ENCODE measurements around the gene GCK. TPM values are rescaled to one million over a fixed set of nuclear protein-coding genes. Genes with fewer than 3 reads are reported as not detected.

The GCK gene
- total RNA-seq, 4 donors from 2014 or later: not detected

DNA sequence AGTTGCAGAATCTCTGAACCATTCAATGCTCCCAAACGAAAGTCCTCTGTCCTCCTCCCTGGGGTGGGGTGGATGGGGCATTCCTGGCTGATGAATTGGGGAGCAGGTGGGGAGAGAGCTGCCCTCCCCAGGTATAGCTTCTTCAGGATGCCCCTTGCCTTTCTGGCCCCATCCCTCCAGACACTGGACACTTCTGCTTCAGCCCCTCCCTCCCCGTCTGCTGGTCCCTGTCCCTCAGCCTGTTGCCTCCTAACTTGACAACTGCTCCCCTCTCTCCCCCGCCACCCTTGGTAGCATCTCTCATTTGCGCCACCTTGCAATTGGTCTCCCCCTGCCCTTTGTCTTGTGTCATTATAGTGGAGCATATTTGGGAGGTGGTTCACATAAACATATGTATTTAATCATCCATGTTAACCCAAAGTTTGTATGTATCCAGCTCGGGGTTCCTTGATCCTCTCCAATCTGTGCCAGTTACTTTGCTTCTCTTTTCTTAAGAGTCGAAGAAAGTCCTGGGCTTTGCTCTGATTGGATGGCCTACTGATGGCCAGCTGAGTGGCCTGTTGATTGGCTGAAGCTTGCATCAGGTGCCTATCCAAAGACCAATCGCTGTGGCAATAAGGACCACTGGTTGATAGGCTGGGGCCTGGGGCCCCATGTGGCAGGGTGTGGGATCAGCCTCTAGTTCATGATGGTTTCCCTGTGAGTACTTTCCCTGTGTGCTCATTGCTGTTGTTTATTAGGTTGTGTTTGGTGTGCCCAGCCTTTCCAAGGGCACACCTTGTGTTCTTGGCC, 4.0 kb upstream of the GCK start:
- no peaks in the 10 kb centered on the region for H3K27me3 ChIP-seq
- no peak overlapping the region for H3K4me3 ChIP-seq
- no peaks in the 10 kb centered on the region for H3K36me3 ChIP-seq
- DNase-seq: no peak
- H3K27ac ChIP-seq: no peak overlapping the region
- no peaks in the 10 kb centered on the region for H3K9me3 ChIP-seq
- TF ChIP-seq POLR2A (IDR thresholded peaks at IDR 0.05): no peak
- TF ChIP-seq, protein P1, sequence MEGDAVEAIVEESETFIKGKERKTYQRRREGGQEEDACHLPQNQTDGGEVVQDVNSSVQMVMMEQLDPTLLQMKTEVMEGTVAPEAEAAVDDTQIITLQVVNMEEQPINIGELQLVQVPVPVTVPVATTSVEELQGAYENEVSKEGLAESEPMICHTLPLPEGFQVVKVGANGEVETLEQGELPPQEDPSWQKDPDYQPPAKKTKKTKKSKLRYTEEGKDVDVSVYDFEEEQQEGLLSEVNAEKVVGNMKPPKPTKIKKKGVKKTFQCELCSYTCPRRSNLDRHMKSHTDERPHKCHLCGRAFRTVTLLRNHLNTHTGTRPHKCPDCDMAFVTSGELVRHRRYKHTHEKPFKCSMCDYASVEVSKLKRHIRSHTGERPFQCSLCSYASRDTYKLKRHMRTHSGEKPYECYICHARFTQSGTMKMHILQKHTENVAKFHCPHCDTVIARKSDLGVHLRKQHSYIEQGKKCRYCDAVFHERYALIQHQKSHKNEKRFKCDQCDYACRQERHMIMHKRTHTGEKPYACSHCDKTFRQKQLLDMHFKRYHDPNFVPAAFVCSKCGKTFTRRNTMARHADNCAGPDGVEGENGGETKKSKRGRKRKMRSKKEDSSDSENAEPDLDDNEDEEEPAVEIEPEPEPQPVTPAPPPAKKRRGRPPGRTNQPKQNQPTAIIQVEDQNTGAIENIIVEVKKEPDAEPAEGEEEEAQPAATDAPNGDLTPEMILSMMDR (IDR thresholded peaks at IDR 0.05): no peak
- H3K4me1 ChIP-seq: no peaks in the 10 kb centered on the region

DNA sequence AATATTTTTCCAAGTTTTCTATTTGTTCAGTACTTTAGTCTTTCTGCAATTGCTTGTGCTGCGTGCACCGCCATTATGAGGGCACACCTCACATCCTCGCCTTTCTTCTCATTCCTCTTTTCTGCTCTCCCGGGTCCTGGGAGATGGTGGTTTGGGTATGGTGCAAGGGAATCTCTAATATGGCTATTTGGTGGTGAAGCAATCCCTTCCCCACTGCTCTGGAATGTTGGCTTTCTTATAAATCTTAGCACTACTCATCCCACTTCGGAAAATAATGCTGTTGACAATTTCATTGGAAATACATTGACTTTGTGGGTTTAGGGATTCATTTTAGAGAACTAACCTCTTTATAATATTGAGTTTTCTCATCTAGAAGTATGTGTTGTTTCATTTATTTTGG, 1.9 kb upstream of the GCK start:
- DNase-seq: no peak
- no peak overlapping the region for H3K4me3 ChIP-seq
- H3K36me3 ChIP-seq: no peaks in the 10 kb centered on the region
- H3K27ac ChIP-seq: no peak overlapping the region
- no peaks in the 10 kb centered on the region for H3K4me1 ChIP-seq
- H3K9me3 ChIP-seq: no peaks in the 10 kb centered on the region
- no peaks in the 10 kb centered on the region for H3K27me3 ChIP-seq
- TF ChIP-seq, protein P1 (IDR thresholded peaks at IDR 0.05): no peak
- no peak for TF ChIP-seq POLR2A (IDR thresholded peaks at IDR 0.05)

DNA sequence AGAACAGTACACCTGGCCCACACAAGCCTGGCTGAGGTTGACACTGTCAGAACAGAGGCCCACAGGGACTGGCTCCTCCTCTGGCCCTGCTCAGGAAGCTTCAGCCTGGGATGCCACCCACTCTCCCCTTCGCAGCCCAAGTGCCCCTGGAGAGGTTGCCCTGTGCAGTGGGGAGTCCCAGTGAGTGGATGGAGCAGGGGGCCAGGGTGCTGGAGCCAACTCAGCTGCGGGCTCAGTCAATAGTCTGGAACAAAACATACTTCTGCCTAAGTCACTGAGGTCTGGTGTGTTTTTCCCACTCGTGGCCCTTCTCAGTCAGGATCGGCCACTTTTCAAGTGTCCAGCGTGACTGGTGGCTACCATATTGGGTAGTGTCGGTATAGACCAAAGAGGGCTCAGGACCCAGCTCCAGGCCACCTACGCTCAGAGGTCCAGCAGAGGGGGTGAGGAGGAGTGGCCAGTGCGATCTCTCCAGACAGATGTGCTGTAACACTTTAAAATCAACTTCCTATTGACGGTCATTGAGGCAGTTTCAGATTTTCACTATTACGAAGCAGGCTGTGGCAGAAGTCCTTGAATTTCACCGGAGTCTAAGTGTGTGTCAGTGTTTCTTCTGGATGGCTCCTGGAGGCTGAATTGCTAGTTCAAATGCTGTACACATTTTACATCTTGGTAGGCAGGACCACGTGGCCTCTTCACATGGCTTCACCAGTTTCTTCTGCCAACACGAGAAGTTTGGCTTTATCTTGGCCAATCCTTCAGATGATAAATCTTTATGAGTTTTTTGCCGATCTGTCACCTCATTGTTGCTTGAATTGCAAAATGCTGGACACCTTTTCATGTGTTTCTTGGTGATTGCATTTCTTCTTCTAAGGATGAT, 994 bp upstream of the GCK start:
- Histone ChIP-seq H3K4me3 (no peak overlapping the region), H3K27ac (no peak overlapping the region), H3K9me3 (no peaks in the 10 kb centered on the region), H3K27me3 (no peaks in the 10 kb centered on the region), H3K4me1 (no peaks in the 10 kb centered on the region), H3K36me3 (no peaks in the 10 kb centered on the region)
- DNase-seq: no peak
- TF ChIP-seq POLR2A (IDR thresholded peaks at IDR 0.05): no peak
- TF ChIP-seq, protein P1 (IDR thresholded peaks at IDR 0.05): no peak

DNA sequence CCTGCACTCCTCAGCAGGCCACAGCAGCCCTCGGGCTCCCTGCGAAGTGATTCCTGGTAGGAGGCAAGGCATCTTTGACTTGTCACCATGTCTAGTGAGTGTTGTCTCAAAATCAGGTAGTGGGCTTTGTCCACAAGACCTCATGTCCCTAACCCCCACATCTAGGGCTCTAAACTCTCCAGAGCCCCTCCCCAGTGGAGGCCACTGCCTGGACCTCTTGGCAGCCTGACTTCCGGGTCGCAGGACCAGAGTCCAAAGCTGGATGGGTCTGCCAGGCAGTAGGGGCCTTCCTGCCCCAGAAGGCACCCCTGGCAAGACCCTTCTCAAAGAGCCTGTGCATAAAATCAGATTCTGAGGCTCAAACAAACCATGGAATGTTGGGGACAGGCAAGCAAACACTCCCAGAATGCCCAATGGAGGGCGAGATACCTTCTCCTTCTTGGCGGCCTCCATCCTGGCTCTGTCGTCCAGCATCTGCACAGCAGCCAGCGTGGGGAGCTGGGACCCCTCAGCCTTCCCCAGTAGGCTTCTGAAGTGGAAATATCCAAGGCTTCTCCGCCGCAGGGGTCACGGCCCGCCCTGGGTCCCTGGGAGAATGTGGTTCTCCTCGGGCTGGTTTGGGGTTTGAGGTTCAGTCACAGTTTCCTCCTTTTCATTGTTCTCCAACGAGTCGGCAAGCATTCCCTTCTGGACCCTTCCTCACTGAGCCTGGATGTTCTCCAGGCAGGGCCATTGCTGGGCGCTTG, 586 bp downstream of the GCK start:
- Histone ChIP-seq H3K27ac (no peak overlapping the region), H3K9me3 (no peaks in the 10 kb centered on the region), H3K4me3 (no peak overlapping the region), H3K4me1 (no peaks in the 10 kb centered on the region), H3K27me3 (no peaks in the 10 kb centered on the region), H3K36me3 (no peaks in the 10 kb centered on the region)
- TF ChIP-seq, protein P1 (IDR thresholded peaks at IDR 0.05): no peak
- TF ChIP-seq POLR2A (IDR thresholded peaks at IDR 0.05): no peak
- no peak for DNase-seq

DNA sequence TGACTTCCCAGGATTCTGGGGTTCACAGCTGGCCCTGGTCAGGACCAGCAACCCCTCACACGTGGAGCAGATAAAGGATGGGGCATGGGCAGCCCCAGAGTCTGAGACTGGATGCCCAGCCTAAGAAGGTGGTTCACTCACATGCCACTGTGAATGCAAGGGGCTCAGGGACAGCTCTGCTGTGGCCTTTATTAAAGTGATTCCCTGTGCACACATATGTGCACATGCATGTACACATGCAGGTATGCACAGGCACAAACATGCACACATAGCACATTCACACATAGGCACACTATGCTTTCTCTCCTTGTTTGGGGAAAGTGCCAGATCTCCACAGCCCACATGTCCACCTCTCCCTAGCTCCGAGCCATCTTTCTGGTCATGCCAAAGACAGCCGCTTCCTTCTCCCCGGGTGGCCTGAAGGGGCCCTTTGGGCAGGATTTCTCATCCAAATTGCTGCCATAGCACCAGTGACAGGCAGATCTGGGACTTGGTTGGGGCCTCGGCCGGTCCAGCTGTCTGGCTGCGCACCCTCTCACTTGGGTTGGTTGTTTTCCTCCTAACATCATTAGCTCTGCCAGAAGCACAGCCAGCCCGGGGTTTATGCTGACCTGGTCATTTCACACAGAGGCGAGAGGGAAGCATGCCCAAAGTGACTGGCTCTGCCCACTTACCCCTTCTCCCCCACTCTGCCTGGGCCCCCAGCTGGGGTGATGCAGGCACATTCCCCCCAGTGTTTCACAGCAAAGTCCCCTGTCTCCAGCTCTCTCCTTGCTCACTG, 1.4 kb downstream of the GCK start:
- H3K9me3 ChIP-seq: peaks cover 0 to 1% (median 0%) of the 10 kb centered on the region in 4 donors
- H3K4me1 ChIP-seq: no peaks in the 10 kb centered on the region
- no peaks in the 10 kb centered on the region for H3K27me3 ChIP-seq
- DNase-seq: no peak
- no peaks in the 10 kb centered on the region for H3K36me3 ChIP-seq
- no peak for TF ChIP-seq POLR2A (IDR thresholded peaks at IDR 0.05)
- TF ChIP-seq, protein P1 (IDR thresholded peaks at IDR 0.05): no peak
- H3K27ac ChIP-seq: no peak overlapping the region
- H3K4me3 ChIP-seq: no peak overlapping the region

Measured in Peyer's patch (tissue), 4 donors.